Islet precursor cell (in vitro differentiated cells): ENCODE measurements around the gene LRRN4CL.
A peak's percentile ranks its signal among the peaks of the same experiment; 100 is the strongest.
"Not testable (repeated sequence)": the region's sequence is repeated elsewhere in the genome, so short reads cannot be mapped to it uniquely, and the experiment has no call there.

Source experiments
- DNase-seq: peaks from one replicate; pipeline ENCODE4 v3.0.0-alpha.2; 2018

LRRN4CL gene

GRCh38 chr11:62709247-62710000 is 20.1 kb upstream of the LRRN4CL start:
- peak; percentile 97 for DNase-seq

GRCh38 chr11:62708793-62709192 is 19.5 kb upstream of the LRRN4CL start:
- DNase-seq = peak; percentile 62

GRCh38 chr11:62708392-62708791 is 19.1 kb upstream of the LRRN4CL start:
- no peak for DNase-seq

- DNase-seq = peak; percentile 94
Measured at GRCh38 chr11:62707277-62707861, 18.0 kb upstream of the LRRN4CL start, which contains the start of the genes BSCL2 and GNG3. BSCL2 (minus strand) TSS chr11:62707424; CDS start chr11:62707195, 229 bp downstream. GNG3 (plus strand) TSS chr11:62707676; CDS start chr11:62708296, 620 bp downstream.

- DNase-seq = no peak
Measured at GRCh38 chr11:62706850-62707247, 17.5 kb upstream of the LRRN4CL start.

GRCh38 chr11:62705880-62706849 is 16.8 kb upstream of the LRRN4CL start:
- peak; percentile 98 for DNase-seq

GRCh38 chr11:62705413-62705812 is 16.1 kb upstream of the LRRN4CL start:
- no peak for DNase-seq

GRCh38 chr11:62703921-62704320 is 14.6 kb upstream of the LRRN4CL start:
- DNase-seq = not testable (repeated sequence)

GRCh38 chr11:62702246-62702645 is 12.9 kb upstream of the LRRN4CL start:
- no peak for DNase-seq

- DNase-seq = peak; percentile 84
Measured at GRCh38 chr11:62694455-62695167, 5.3 kb upstream of the LRRN4CL start.

GRCh38 chr11:62693624-62694023 is 4.3 kb upstream of the LRRN4CL start:
- not testable (repeated sequence) for DNase-seq

GRCh38 chr11:62688491-62688890 is 839 bp downstream of the LRRN4CL start:
- DNase-seq = no peak

- DNase-seq = no peak
Measured at GRCh38 chr11:62687508-62688396, 1.6 kb downstream of the LRRN4CL start.

- DNase-seq = no peak
Measured at GRCh38 chr11:62682518-62682917, 6.8 kb downstream of the LRRN4CL start.

- peak; percentile 87 for DNase-seq
Measured at GRCh38 chr11:62680825-62681240, 8.5 kb downstream of the LRRN4CL start.

- peak; percentile 92 for DNase-seq
Measured at GRCh38 chr11:62678770-62679696, 10.3 kb downstream of the LRRN4CL start, which contains the start of gene UBXN1. UBXN1 (minus strand) TSS chr11:62679073; CDS start chr11:62678923, 150 bp downstream.

GRCh38 chr11:62678433-62678769 is 10.9 kb downstream of the LRRN4CL start:
- no peak for DNase-seq

- no peak for DNase-seq
Measured at GRCh38 chr11:62677714-62678113, 11.6 kb downstream of the LRRN4CL start.

GRCh38 chr11:62677156-62677555 is 12.2 kb downstream of the LRRN4CL start:
- no peak for DNase-seq

GRCh38 chr11:62676698-62677097 is 12.6 kb downstream of the LRRN4CL start:
- no peak for DNase-seq
